Measurements from ENCODE around the gene IGLL5. TPM values are rescaled to one million over a fixed set of nuclear protein-coding genes. Genes with fewer than 3 reads are reported as not detected.

Gene IGLL5
- total and polyA plus RNA-seq, 2 of the 13 experiments (the other 11 are each of a cell fraction or from before 2014, with no cell fraction given) = not detected

DNA sequence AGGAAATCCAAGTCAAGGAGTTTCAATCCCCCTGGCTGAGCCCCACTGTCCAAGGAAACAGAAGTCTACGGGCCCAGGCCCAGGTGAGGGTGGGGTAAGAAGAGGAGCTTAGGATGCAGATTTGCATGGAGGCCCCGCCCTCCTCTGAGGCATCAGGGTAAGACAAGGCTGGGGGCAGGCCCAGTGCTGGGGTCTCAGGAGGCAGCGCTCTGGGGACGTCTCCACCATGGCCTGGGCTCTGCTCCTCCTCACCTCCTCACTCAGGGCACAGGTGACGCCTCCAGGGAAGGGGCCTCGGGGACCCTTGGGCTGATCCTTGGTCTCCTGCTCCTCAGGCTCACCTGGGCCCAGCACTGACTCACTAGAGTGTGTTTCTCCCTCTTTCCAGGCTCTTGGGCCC is 31.3 kb upstream of the IGLL5 start:
- ChIA-PET POLR2A (no interaction called here), CTCF (ENCODE audit: low intra/inter-chr PET ratio, low total read pairs) (interaction anchor here (1.4 to 2.3 kb wide), 3 partner anchors 21 to 100 kb away, joined by 5 to 13 read pairs (median 8); no protein-coding TSS in a partner anchor)
- Histone ChIP-seq H3K36me3 (replicated peaks in 1 of 2; ENCODE audit: control insufficient read depth in 1 of 2, insufficient read depth in 2 of 2, low read length in 2 of 2) (no peaks in the 10 kb centered on the region), H3K9me3 (ENCODE audit: low read length) (no peaks in the 10 kb centered on the region), H3K27me3 (ENCODE audit: control insufficient read depth in 1 of 2, insufficient read depth in 2 of 2, low read length in 2 of 2) (peaks cover 0 to 47% of the 10 kb centered on the region in 2 experiments; a peak in 2 of 5 replicates), H4K20me1 (ENCODE audit: insufficient read depth, low read length) (no peaks in the 10 kb centered on the region), H3K4me3 (replicated peaks in 1 of 3; ENCODE audit: insufficient read depth in 1 of 3, low read depth in 2 of 3, low read length in 3 of 3) (no peak overlapping the region), H3K79me2 (ENCODE audit: insufficient read depth, low read length) (no peaks in the 10 kb centered on the region), H3K27ac (ENCODE audit: extremely low read length, insufficient read depth, low read length) (no peak overlapping the region), H3K4me2 (ENCODE audit: low read depth, low read length) (no peak overlapping the region), H3K9ac (ENCODE audit: insufficient read depth, low read depth, low read length) (no peak overlapping the region), H3K4me1 (ENCODE audit: insufficient read depth, low read length) (peaks cover 18% of the 10 kb centered on the region), H2AFZ (ENCODE audit: low read length) (no peak overlapping the region)
- intact Hi-C loops (cut with micrococcal nuclease; ENCODE audit: unreplicated experiment) = no loop called here
- DNase-seq (ENCODE audit: low spot score) (no peak), ATAC-seq (no peak), FAIRE-seq (no peak)
- no TSS peak for BruUV-seq (replicated peaks)
- TF ChIP-seq TGIF2 (CRISPR knock-in tag; IDR thresholded peaks at IDR 0.05) (no peak), IKZF1 (IDR thresholded peaks at IDR 0.05) (no peak)
- TF ChIP-seq, protein P1, sequence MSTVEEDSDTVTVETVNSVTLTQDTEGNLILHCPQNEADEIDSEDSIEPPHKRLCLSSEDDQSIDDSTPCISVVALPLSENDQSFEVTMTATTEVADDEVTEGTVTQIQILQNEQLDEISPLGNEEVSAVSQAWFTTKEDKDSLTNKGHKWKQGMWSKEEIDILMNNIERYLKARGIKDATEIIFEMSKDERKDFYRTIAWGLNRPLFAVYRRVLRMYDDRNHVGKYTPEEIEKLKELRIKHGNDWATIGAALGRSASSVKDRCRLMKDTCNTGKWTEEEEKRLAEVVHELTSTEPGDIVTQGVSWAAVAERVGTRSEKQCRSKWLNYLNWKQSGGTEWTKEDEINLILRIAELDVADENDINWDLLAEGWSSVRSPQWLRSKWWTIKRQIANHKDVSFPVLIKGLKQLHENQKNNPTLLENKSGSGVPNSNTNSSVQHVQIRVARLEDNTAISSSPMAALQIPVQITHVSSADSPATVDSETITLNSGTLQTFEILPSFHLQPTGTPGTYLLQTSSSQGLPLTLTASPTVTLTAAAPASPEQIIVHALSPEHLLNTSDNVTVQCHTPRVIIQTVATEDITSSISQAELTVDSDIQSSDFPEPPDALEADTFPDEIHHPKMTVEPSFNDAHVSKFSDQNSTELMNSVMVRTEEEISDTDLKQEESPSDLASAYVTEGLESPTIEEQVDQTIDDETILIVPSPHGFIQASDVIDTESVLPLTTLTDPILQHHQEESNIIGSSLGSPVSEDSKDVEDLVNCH (CRISPR knock-in tag; IDR thresholded peaks at IDR 0.05) = no peak
- TF ChIP-seq, protein P2, sequence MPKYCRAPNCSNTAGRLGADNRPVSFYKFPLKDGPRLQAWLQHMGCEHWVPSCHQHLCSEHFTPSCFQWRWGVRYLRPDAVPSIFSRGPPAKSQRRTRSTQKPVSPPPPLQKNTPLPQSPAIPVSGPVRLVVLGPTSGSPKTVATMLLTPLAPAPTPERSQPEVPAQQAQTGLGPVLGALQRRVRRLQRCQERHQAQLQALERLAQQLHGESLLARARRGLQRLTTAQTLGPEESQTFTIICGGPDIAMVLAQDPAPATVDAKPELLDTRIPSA (CRISPR knock-in tag; IDR thresholded peaks at IDR 0.05; ENCODE audit: borderline replicate concordance) = no peak
- 0% methylated on average over 1 of the region's 6 CpGs for WGBS (ENCODE audit: low lambda C conversion rate)
- in situ Hi-C loops (cut with HindIII; ENCODE audit: extremely low pct_ligation_motif_present, low pct_unique_long_range_greater_than_20kb) = loop anchor here (5.0 kb wide), 1 partner anchor 101 kb away; no protein-coding TSS in a partner anchor
